GM12878 (cell line): ENCODE data around the gene PALD1. TPM values are rescaled to one million over a fixed set of nuclear protein-coding genes. Genes with fewer than 3 reads are reported as not detected.

Experiments
- ATAC-seq: fragments of 200-7000 bp; cut with Tn5 transposase; 3 replicates; pipeline ENCODE4 v1.9.1; 2020; ENCODE audit warnings: mild to moderate bottlenecking, moderate library complexity
- BruUV-seq: library from RNA; stranded (reverse); fragments of 400-500 nt; replicated peaks from 2 replicates; lab custom pipeline; 2021; lab: Mats Ljungman, UMichigan
- CTCF ChIA-PET: fragments of 300-600 bp; sonication (Branson Sonifier 250); formaldehyde crosslinking; extraction: SDS; loops from one replicate; lab custom pipeline; 2021; ENCODE audit warnings: inconsistent platforms; lab: Yijun Ruan, JAX
- POLR2A ChIA-PET: fragments of 350-600 bp; formaldehyde crosslinking; extraction: SDS; loops from one replicate; lab custom pipeline; 2021; ENCODE audit warnings: inconsistent platforms; lab: Charles Lee
- RAD21 ChIA-PET: fragments of 300-600 bp; sonication (Branson Sonifier 250); formaldehyde crosslinking; loops from one replicate; lab custom pipeline; 2023; ENCODE audit warnings: antibody characterized with exemption; ENCODE audit not compliant: unreplicated experiment; lab: Charles Lee
- SMC1A ChIA-PET: fragments of 300-600 bp; sonication (Branson Sonifier 250); formaldehyde crosslinking; loops from one replicate; lab custom pipeline; 2023; ENCODE audit not compliant: unreplicated experiment, uncharacterized antibody; lab: Charles Lee
- DNase-seq: peaks from one replicate; pipeline ENCODE4 v3.0.0-alpha.2; 2011; ENCODE audit warnings: low read depth, low spot score
- FAIRE-seq: peaks from 3 replicates; lab custom pipeline; 2011; peaks lifted over from hg19 to GRCh38; lab: Jason Lieb, UNC
- H2AFZ ChIP-seq: 2 replicates; pipeline ENCODE4 v1.6.0; 2011; ENCODE audit warnings: low read depth, low read length, control low read depth; ENCODE audit not compliant: control insufficient read depth
- H3K27ac ChIP-seq: 2 replicates; pipeline ENCODE4 v1.5.1; 2011; ENCODE audit warnings: control low read depth; ENCODE audit not compliant: control insufficient read depth, insufficient read depth
- H3K27me3 ChIP-seq, 2 experiments: replicated peaks in 1 of 2; 2 replicates each; pipeline versions ENCODE4 v1.6.0 to v1.6.1; 2011; ENCODE audit warnings: low read length in 1 of 2; ENCODE audit not compliant: control insufficient read depth in 2 of 2, insufficient read depth in 2 of 2
- H3K36me3 ChIP-seq, 2 experiments: 2 replicates each; pipeline ENCODE4 v1.5.1; 2011; ENCODE audit warnings: low read length in 1 of 2; ENCODE audit not compliant: control insufficient read depth in 2 of 2, insufficient read depth in 2 of 2
- H3K4me1 ChIP-seq: 2 replicates; pipeline ENCODE4 v1.6.1; 2011; ENCODE audit warnings: mild to moderate bottlenecking, low read length, moderate library complexity, mixed read lengths; ENCODE audit not compliant: control insufficient read depth, insufficient read depth
- H3K4me2 ChIP-seq: 2 replicates; pipeline ENCODE4 v1.6.0; 2011; ENCODE audit warnings: control low read depth; ENCODE audit not compliant: control insufficient read depth, insufficient read depth
- H3K4me3 ChIP-seq: fragments of 200-600 bp; sonication (generic); 2 replicates; pipeline ENCODE4 v1.5.1; 2016
- H3K79me2 ChIP-seq: 2 replicates; pipeline ENCODE4 v1.6.0; 2011; ENCODE audit warnings: low read length; ENCODE audit not compliant: control insufficient read depth, insufficient read depth
- H3K9ac ChIP-seq: 2 replicates; pipeline ENCODE4 v1.8.0; 2011; ENCODE audit warnings: low read length, control low read depth, mixed read lengths; ENCODE audit not compliant: control insufficient read depth, insufficient read depth
- H3K9me3 ChIP-seq: replicated peaks from 3 replicates; pipeline ENCODE4 v1.5.1; 2011; ENCODE audit warnings: mild to moderate bottlenecking, low read length; ENCODE audit not compliant: control insufficient read depth, insufficient read depth
- H4K20me1 ChIP-seq: 2 replicates; pipeline ENCODE4 v1.6.0; 2011; ENCODE audit not compliant: control insufficient read depth, insufficient read depth
- BCLAF1 ChIP-seq: fragments of 450-650 bp; IDR thresholded peaks from 2 replicates; pipeline ENCODE4 v1.6.1; 2017; ENCODE audit warnings: antibody characterized with exemption, mild to moderate bottlenecking, moderate library complexity
- MAX ChIP-seq: IDR thresholded peaks from 2 replicates; pipeline ENCODE4 v1.6.1; 2012; ENCODE audit warnings: low read depth, low read length, improper control_type of control experiment
- NRF1 ChIP-seq: conservative IDR thresholded peaks from 2 replicates; pipeline ENCODE4 v1.6.1; 2011; ENCODE audit warnings: mild to moderate bottlenecking, low read depth, low read length, improper control_type of control experiment
- ZBTB11 ChIP-seq: fragments of 450-650 bp; formaldehyde crosslinking; IDR thresholded peaks from 2 replicates; pipeline ENCODE4 v1.5.0; 2022; ENCODE audit warnings: mild to moderate bottlenecking, missing genetic modification characterization
- WGBS: methylation state at CpG from one replicate; pipeline ENCODE4 v1.1.6; 2016; ENCODE audit warnings: low lambda C conversion rate; ENCODE audit not compliant: insufficient replicate concordance, insufficient coverage; ENCODE audit errors: missing lambda C conversion rate; 5-methylcytosine and 5-hydroxymethylcytosine counted together
- in situ Hi-C: fragments of 300-500 bp; cut with MboI; formaldehyde crosslinking; loops from 9 replicates; pipeline ENCODE4 v1.14.3; 2018; ENCODE audit warnings: mixed read lengths
- intact Hi-C: fragments of 100-400 bp; cut with micrococcal nuclease; formaldehyde crosslinking; loops from one replicate; pipeline ENCODE4 v1.14.2; 2022; ENCODE audit not compliant: unreplicated experiment
- polyA plus RNA-seq, 11 experiments: library from polyadenylated mRNA; depleted of rRNA in 4 of 11; unstranded in 6 of 11; stranded (reverse) in 5 of 11; fragments of >200 nt; fragmentation: Nextera tagmentation in 4 of 11; fragmentation: Illumina TruSeq in 1 of 11; extraction: Ambion mirVana in 4 of 11; extraction: Trizol in 1 of 11; gene quantifications; 1 replicate in 1 of 11; 2 replicates in 10 of 11; pipeline versions ENCODE4 v1.2.1 to v1.2.3, GENCODE V29; 2011 to 2016; ENCODE audit warnings: inconsistent platforms in 2 of 11, missing spikeins in 2 of 11, low read depth in 1 of 11
- total RNA-seq, 4 experiments: library from RNA; depleted of rRNA in 3 of 4; stranded (reverse); fragments of >200 nt in 3 of 4; fragmentation: Illumina TruSeq in 1 of 4; extraction: Trizol in 1 of 4; gene quantifications; 2 replicates each; pipeline versions ENCODE4 v1.2.1 to v1.2.3, GENCODE V29; 2013 to 2021

Gene PALD1
- total and polyA plus RNA-seq, 10 of the 15 experiments (the other 5 are each of a cell fraction or from before 2014, with no cell fraction given), result 0.43 to 20.9 (median 9.0) TPM

- DNase-seq (no peak), FAIRE-seq (no peak), ATAC-seq (no peak)
- ChIA-PET CTCF (interaction anchor here (0.7 to 1.0 kb wide), 2 partner anchors 78 to 84 kb away, joined by 3 read pairs; no protein-coding TSS in a partner anchor), RAD21 (interaction anchor here (0.6 kb wide), 1 partner anchor 263 kb away, joined by 3 read pairs; no protein-coding TSS in a partner anchor), POLR2A (no interaction called here), SMC1A (interaction anchor here (0.7 to 1.9 kb wide), 3 partner anchors 71 to 303 kb away, joined by 3 to 4 read pairs (median 4); no protein-coding TSS in a partner anchor)
- Histone ChIP-seq H3K4me2 (no peak overlapping the region), H3K4me1 (no peaks in the 10 kb centered on the region; the same call in 1 of the 2 replicates), H2AFZ (no peak overlapping the region), H3K79me2 (no peaks in the 10 kb centered on the region), H3K36me3 (no peaks in the 10 kb centered on the region), H3K9me3 (no peaks in the 10 kb centered on the region), H4K20me1 (no peaks in the 10 kb centered on the region), H3K27ac (no peak overlapping the region), H3K4me3 (no peak overlapping the region), H3K27me3 (no peaks in the 10 kb centered on the region; a peak in 1 of 4 replicates), H3K9ac (no peak overlapping the region)
- WGBS, result 37% methylated on average over 2 of the region's 2 CpGs
- in situ Hi-C loops (loop anchor here (10.0 kb wide), 1 partner anchor 419 kb away; the partner anchor contains the start of gene PCBD1), intact Hi-C loops (loop anchor here (10.0 kb wide), 1 partner anchor 419 kb away; the partner anchor contains the start of gene PCBD1)
- TF ChIP-seq MAX (no peak), ZBTB11 (CRISPR knock-in tag) (no peak), NRF1 (no peak), BCLAF1 (no peak)
- BruUV-seq, result no TSS peak
Observed at GRCh38 chr10:70465832-70466231, 12.7 kb upstream of the PALD1 start.
